ENCODE data around the gene ZNF646.

The ZNF646 gene

GRCh38 chr16:31132303-31132979 lies 58.2 kb downstream of the ZNF646 start:
- H3K9me2 ChIP-seq (replicated peaks; ENCODE audit: insufficient read depth, low read length): no peaks in the 10 kb centered on the region
- H3K79me2 ChIP-seq (ENCODE audit: low read length): no peaks in the 10 kb centered on the region
- no peaks in the 10 kb centered on the region for H3K36me3 ChIP-seq (replicated peaks; ENCODE audit: insufficient read depth, low read length)
- no peak overlapping the region for H3K4me2 ChIP-seq (ENCODE audit: low read depth, low read length)
- H2AFZ ChIP-seq (ENCODE audit: low read length): no peak overlapping the region
- no peak overlapping the region for H3K27ac ChIP-seq (ENCODE audit: low read length)
- H3K4me3 ChIP-seq (ENCODE audit: low read length): no peak overlapping the region
- H3K9me3 ChIP-seq (replicated peaks; ENCODE audit: insufficient read depth, low read length): no peaks in the 10 kb centered on the region
- no peak overlapping the region for H3K9ac ChIP-seq (ENCODE audit: low read length)
- no peaks in the 10 kb centered on the region for H3K4me1 ChIP-seq (ENCODE audit: low read length)
- no peaks in the 10 kb centered on the region for H4K20me1 ChIP-seq (ENCODE audit: insufficient read depth, low read length)
- TF ChIP-seq EZH2phosphoT487 (IDR thresholded peaks at IDR 0.05; ENCODE audit: low read length): no peak
- no peak for TF ChIP-seq CTCF (IDR thresholded peaks at IDR 0.05; ENCODE audit: low read length)
- TF ChIP-seq EZH2 (optimal IDR thresholded peaks at IDR 0.05; ENCODE audit: low read depth, low read length): no peak
- H3K27me3 ChIP-seq (replicated peaks; ENCODE audit: insufficient read depth, low read length): no peaks in the 10 kb centered on the region
- DNase-seq: no peak
- no peaks in the 10 kb centered on the region for H3F3A ChIP-seq (ENCODE audit: insufficient read depth, low read length)

- Histone ChIP-seq H3K9me3 (replicated peaks; ENCODE audit: insufficient read depth, low read length) (no peaks in the 10 kb centered on the region), H3K4me3 (ENCODE audit: low read length) (no peak overlapping the region), H3K9ac (ENCODE audit: low read length) (no peak overlapping the region), H3K4me1 (ENCODE audit: low read length) (no peaks in the 10 kb centered on the region), H3K4me2 (ENCODE audit: low read depth, low read length) (no peak overlapping the region), H3K27ac (ENCODE audit: low read length) (no peak overlapping the region), H4K20me1 (ENCODE audit: insufficient read depth, low read length) (no peaks in the 10 kb centered on the region), H3K79me2 (ENCODE audit: low read length) (no peaks in the 10 kb centered on the region), H3K9me2 (replicated peaks; ENCODE audit: insufficient read depth, low read length) (no peaks in the 10 kb centered on the region), H3F3A (ENCODE audit: insufficient read depth, low read length) (no peaks in the 10 kb centered on the region), H3K36me3 (replicated peaks; ENCODE audit: insufficient read depth, low read length) (no peaks in the 10 kb centered on the region), H3K27me3 (replicated peaks; ENCODE audit: insufficient read depth, low read length) (no peaks in the 10 kb centered on the region), H2AFZ (ENCODE audit: low read length) (no peak overlapping the region)
- TF ChIP-seq EZH2phosphoT487 (IDR thresholded peaks at IDR 0.05; ENCODE audit: low read length) (no peak), EZH2 (optimal IDR thresholded peaks at IDR 0.05; ENCODE audit: low read depth, low read length) (no peak), CTCF (IDR thresholded peaks at IDR 0.05; ENCODE audit: low read length) (no peak)
- no peak for DNase-seq
Measured at GRCh38 chr16:31133046-31133501, 58.9 kb downstream of the ZNF646 start.

Measured in MM.1S (cell line).